CD4-positive, alpha-beta T cell treated with Interleukin-6 at 100 ng/mL for 8 hours (primary cell): ENCODE results near the gene GLUL.
"Not testable (repeated sequence)": the region's sequence is repeated elsewhere in the genome, so short reads cannot be mapped to it uniquely, and the experiment has no call there.

Experiments
- DNase-seq: peaks from one replicate; pipeline ENCODE4 v3.0.0-alpha.2; 2020; ENCODE audit warnings: mixed read lengths, low spot score

The GLUL gene

DNA sequence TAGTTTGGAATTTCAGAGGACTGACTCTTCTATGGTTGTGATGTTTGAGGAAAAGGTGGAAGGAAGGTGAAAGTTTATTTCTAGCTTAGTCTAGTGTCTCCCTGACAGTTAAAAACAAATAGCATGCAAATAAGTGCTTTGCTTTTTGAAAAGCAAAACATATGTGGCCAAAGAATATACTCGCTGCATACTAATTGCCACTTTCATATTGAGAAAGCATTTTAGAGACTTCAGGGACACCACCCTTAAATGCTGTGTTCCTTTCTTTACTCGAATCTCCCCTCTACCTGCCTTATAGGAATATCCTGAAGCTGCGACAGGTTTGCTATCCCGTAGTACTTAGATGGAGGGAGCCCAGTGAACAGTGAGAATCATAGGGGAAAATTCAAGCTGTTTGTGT is 23.2 kb downstream of the GLUL start:
- DNase-seq: no peak

DNA sequence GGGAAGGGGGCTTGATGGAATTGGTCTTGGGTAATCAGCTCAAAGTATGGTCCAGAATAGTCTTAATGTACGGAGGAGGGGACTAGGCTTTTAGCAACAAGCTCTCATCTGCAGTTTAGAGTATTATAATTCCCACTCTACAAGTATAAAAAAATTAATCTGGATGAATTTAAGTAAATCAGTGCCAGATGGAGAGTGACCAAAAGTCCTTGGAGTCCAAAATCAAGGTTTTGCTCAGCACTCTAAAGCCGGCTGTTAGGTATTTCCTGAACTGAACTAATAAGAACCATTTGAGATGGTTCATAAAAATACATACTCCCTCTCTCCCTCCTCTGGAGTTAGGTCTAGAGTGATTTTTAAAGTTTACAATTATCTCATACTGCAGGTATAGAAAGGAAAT is 23.7 kb downstream of the GLUL start:
- DNase-seq: no peak

DNA sequence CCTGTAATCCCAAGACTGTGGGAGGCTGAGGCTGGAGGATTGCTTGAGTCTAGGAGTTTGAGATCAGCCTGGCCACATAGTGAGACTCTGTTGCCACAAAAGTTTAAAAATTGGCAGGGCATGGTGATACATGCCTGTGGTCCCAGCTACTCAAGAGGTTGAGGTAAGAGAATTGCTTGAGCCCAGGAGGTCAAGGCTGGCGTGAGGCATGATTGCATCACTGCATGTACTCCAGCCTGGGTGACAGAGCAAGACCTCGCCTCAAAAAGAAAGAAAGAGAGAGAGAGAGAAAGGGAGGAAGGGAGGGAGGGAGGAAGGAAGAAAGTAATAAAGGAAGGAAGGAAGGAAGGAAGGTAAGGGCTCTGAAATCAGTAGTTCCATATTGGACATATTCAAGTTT is 25.0 kb downstream of the GLUL start:
- DNase-seq: no peak

DNA sequence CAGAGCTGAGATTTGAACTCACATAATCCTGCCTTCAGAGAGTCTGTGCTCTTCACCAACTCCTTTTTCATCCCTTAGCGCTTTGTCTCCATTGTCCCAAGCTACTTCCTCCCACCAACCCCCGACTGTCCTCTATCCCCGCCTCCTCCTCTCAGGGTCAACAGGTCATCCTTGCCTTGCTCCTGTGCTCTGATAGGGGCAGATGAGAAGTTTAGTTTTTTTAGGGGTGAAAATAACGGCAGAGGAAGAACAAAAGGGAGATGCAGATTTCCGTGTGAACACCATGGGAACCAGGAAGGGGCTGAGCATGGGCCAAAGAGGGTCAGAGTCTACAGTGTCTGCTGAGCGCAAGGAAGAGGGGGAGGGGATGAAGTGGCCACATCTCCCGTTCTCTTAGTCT is 31.9 kb downstream of the GLUL start:
- DNase-seq: no peak

DNA sequence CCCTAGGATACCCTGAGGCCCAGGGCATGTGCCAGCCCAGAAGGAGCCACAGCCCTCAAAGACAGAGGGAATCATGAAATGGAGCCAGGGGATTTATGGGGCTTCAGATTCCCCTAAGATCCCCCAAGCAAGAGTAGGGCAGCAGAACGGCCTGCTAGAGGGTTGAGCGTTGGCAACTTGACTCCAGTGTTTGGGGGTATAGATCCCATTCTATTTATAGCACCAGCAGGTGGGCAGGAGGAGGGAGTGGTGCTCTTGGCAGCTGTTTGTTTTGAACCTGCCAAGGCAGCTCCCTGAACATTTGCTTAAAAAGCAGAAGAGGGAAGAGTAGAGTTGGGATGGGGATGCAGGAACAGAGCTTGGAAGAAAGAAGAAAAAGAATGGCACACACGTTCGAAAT is 33.7 kb downstream of the GLUL start:
- DNase-seq: no peak

DNA sequence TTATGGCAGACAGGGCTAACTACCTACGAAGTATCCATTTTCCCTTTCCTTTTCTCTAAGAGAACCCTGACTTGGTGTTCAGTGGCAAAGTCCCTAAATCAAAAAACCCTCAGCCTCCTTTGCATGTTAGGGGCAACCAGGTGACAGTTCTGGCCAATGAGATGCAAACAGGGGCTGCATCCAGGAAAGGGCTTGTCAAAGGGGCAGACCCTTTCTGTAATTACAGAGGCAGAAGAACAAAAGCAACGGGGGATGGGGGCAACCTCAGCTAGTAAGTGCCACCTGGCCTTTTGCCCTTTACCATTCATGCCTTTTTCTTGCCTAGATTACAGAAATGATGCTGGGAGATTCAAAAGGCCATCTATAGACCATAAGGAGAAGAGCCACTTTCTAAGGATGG is 34.4 kb downstream of the GLUL start:
- no peak for DNase-seq

DNA sequence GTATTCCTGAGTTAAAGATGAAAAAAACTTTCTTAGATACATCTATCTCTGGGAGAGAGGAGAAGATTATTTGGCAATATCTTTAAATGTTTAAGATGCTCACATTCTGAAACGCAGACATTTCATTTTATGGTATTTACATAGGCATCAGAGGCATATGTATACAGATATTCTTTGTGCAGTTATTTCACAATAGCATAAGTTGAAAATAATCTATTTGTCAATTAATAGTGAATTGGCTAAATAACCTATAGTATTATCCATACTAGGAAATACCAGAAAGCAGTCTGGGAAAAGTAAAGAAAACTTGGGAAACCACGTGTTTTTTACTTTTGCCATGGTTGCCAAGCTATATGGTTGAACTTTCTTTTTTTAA is 35.9 kb downstream of the GLUL start:
- DNase-seq: no peak

DNA sequence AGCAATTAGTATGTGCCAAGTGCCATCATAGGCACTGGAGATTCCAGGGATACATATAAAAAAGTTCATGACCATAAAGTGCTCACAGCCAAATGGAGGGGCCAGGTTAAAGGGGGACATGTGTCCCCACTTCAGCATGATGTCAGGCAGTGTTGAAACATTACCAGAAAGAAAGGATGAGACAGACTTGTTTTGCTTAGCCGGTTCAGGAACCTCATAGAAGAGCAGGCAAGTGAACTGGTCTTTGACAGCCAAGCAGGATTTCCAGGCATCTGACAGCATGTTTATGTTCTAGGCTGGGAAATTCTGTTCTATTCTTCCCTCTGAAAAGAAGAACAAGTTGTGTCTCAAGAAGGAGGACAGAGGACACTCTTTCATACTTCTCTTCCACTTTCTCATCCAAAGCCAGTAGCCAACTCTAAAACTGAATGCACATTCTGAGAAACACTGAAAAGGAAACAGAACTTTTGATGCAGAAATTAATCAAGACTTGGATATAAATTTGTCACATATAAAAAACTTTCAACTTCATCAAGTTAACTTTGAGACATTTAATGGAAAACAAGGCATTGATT is 39.7 kb downstream of the GLUL start:
- no peak for DNase-seq

DNA sequence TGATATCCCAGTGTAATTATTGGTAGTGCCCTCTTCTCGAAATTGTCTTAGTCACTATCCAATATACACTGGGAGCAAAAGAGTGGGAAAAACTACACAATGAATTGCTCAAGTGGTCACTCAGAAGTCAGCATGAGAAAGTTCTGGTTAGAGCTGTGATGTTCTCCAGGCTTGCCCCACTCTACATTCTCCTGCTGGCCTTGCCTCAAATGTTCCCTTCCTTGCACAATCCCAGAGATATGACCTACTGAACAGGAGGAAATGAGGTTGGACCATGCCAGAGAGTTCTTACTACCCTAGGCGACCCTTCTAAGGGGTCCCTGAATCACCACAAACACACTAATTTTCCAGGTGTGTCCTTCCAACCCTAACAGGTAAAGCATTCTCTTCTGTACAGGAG is 40.8 kb downstream of the GLUL start:
- no peak for DNase-seq

DNA sequence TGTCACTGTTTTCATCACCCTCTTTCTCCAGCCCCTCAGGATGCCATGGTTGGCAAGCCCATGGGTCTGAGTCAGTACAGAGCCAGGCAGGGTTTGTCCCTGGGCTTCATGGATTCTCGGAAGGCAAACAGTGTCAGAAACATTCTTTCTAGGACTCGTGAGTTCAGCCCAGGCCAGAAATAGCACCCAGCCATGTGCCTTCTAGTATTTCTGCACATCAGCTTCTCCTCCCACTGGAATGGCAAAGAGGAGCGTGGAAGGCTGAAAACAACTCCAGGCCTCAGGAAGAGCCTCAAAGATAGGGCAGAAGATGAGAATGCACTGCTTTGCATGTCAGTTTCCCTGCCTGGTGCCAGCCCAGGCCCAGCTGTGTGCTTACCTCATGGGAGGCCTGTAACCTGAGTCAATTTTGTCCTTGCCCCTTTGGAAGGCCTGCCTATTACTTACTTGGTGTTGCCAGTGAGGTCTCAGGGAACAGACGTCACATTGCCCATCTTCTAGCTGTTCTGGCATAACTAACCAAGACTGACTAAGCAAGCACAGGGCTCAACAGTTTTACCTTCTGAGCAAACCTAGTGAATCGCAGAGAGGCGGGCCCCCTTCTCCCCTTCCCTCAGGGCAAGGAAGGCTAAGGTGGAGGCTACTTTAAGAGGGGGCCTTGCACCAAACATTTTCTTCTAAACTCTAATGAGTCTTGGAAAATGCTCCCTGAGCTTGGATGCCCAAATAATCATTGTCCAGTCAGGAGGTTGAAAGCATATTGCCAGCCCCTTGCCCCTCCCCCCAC is 42.4 kb downstream of the GLUL start:
- no peak for DNase-seq

DNA sequence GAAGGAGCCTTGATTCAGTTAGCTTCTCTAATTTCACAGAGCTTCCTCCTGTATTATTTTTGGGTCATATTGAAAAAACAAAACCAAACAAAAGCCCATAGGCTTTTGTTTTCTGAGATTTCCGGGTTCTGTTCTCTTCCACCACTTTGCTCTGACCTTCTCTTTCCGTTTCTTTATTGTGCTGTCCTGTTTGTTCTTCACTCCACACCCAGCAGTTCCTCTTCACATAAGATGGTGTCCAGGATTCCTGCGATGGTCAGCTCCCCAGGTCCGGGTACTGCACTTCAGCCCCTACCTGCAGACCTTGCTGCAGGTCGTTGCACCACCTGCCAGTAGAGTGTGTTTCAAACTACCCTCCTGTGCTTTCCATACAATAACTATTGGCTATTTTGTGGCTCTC is 44.6 kb downstream of the GLUL start:
- no peak for DNase-seq

DNA sequence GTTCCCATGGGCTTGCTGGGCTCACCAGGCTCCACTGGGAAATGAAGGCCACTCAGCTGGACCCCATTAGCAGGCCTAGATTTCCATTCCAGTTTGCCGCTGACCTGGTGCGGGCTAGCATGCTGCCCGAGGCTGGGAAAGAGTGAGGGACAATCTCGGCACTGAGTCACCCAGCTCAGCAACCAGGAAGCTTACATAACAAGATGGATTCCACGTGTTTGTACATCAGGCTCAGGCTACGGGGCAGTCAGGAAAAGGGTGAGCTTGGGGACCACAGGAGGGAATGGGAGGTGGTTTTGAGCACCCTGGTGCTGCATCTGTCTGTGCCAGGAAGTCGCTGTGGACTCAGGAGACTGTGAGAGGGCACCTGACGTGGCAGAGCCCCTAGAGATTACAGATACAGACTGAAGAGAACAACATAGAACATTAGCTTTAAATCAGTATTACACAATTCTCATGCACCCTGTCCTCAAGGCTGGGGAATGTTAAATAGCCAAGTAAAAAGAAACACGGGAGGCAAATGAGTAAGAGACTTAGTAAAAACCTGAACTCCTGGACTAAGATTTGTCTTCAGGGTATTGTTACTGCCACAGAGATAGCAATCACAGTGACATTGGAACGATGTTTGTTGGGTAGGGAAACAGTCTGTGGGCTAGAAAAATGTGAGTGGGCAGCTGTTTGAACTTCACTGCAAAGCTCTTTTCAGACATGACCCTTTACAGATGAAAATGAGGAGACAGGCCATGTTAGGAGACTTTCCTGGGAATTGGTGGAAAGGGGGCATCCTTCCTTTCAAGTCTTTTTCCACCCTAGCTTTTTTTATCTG is 51.1 kb downstream of the GLUL start:
- DNase-seq: no peak

DNA sequence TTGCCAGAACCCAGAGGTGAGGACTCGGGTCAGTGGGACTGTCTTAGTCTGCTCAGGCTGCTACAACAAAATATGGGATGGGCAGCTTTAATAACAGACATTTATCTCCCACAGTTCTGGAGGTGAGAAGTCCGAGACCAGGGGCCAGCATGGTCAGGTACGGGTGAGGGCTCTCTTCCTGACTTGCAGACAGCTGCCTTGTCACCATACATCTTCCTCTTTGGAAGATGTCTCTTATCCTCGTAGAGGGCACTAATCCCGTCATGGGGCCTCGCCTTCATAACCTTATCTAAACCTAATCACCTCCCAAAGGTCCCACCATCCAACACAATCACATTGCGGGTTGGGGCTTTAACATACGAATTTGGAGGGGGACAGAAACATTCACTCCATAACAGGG is 51.9 kb downstream of the GLUL start:
- DNase-seq: no peak

DNA sequence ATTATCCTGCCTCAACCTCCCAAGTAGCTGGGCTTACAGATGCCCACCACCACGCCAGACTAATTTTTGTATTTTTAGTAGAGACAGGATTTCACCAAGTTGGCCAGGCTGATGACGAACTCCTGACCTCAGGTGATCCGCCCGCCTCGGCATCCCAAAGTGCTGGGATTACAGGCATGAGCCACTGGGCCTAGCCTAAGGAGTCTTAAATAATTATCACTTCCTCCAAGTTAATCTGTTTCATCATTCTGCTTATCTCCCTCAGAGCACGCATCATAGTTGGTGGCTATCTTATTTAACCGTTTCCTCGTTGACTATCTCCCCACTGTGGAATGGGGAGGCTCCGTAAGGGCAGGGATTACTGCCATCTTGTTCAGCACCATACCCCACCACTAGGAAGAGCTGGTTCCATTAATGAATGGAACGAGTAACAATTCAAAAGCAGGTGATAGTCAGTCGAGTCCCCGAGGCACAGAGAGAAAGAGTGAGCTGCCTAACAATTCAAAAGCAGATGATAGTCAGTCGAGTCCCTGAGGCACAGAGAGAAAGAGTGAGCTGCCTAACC is 52.7 kb downstream of the GLUL start:
- no peak for DNase-seq

DNA sequence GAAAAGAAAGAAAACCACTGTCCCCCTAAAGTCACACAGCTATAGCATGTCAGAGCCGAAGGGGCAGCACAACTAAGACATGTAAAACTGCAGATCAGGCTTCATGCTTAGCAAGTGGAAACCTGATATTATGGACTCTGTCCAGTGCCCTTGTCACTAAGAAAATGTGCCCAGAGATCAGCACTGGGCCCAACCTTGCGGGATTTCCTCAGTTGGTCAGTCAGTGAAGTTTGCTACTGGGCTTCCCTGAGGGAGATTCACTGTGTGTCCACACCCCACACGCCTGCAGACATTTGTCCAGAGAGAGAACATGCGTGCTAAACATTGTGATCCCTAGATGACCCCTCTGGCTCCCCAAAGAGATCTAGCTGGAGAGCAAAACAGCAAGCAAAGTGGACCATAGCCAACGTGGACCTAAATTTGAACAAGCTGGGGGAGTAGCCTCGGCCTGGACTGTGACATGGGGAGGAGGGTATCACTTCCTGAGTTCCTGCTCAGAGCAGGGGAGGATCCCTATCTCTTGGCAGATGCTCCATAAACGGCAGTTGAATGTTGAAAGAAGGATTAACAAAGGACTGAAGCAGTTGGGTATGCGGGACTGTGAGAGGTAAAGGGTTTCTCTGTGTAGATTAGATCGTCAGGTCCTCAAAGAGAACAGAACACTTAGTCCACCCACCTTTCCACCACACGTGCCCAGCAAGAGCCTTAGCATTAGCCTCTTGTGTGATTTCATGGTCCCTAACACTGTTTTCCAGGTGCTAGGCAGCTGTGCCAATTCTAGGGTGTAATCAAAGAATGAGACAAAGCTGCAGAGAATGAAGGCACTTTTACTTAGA is 53.6 kb downstream of the GLUL start:
- DNase-seq: no peak

DNA sequence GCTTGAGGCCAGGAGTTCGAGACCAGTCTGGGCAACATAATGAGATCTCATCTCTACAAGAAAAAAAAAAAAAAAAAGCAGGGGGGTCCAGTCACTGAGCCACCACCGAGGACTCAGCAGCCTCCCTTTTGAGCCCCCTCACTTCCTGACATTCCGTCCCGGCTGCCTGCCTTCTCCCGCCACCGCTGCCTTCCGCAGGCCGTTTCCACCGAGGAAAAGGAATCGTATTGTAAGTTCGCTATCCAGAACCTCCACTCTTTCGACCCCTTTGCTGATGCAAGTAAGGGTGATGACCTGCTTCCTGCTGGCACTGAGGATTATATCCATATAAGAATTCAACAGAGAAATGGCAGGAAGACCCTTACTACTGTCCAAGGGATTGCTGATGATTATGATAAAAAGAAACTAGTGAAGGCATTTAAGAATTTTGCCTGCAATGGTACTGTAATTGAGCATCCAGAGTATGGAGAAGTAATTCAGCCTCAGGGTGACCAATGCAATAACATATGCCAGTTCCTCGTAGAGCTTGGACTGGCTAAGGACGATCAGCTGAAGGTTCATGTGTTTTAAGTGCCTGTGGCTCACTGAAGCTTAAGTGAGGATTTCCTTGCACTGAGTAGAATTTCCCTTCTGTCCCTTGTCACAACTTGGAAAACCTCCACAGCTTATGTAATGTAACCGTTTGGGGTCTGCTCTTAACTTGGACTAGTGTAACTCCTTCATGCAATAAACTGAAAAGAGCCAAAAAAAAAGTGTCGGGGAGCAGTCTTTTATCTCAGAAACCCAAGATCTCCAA is 55.6 kb downstream of the GLUL start:
- DNase-seq: no peak

DNA sequence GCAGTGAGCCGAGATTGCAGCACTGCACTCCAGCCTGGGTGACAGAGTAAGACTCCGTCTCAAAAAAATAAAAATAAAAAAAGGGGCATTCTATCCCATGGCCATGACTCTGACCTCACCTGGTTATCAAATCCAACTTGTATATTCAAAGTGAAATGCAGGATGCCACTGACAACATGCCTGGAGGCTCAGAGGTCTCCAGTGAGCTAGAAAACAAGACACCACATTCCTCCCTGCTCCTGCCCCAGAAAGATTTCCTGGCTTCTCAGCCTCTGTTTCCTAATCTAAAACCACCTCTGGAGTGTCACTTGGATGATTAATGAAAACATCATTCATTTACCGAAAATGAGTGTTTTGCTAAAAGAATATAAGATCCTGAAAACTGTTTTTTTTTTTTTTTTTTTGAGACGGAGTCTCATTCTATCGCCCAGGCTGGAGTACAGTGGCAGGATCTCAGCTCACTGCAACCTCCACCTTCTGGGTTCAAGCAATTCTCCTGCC is 58.5 kb downstream of the GLUL start:
- DNase-seq: not testable (repeated sequence)

DNA sequence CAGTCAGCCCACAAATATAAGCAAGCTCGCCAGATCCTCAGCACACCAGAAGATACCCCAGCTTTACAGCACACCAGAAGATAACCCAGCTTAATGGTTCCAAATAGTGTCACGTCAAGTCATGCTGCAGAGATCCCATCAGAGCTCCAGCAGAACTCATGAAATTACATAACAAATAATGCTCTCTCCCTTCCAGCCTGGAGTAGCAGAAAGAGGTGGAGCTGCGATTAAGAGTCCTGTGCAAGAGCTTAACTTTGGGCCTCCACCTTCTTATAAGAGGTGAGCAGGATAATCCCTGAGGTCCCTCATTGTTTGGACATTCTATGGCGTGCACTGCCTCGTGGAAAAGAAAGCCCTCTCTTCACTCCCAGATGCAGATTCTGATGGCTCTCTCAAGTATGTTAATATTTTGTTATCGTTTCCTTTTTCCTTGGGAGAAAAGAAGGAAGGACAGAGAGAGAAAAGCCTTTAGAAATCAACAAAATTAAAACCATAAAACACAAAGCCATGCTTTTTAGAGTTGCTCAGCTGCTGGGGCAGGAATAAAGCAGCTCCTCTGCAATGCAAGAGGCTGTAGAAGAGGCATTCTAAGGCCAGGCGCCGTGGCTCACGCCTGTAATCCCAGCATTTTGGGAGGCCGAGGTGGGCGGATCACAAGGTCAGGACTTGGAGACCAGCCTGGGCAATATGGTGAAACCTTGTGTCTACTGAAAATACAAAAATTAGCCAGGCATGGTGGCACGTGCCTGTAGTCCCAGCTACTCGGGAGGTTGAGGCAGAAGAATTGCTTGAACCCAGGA is 59.1 kb downstream of the GLUL start:
- DNase-seq: no peak
